GM11168 (cell line): ENCODE measurements around the gene PER2.

Source experiments
- in situ Hi-C: fragments of 300-500 bp; cut with MboI; formaldehyde crosslinking; loops from one replicate; pipeline ENCODE4 v1.12.0; 2022; ENCODE audit warnings: low sequenced_read_pairs; ENCODE audit not compliant: unreplicated experiment

The PER2 gene

DNA sequence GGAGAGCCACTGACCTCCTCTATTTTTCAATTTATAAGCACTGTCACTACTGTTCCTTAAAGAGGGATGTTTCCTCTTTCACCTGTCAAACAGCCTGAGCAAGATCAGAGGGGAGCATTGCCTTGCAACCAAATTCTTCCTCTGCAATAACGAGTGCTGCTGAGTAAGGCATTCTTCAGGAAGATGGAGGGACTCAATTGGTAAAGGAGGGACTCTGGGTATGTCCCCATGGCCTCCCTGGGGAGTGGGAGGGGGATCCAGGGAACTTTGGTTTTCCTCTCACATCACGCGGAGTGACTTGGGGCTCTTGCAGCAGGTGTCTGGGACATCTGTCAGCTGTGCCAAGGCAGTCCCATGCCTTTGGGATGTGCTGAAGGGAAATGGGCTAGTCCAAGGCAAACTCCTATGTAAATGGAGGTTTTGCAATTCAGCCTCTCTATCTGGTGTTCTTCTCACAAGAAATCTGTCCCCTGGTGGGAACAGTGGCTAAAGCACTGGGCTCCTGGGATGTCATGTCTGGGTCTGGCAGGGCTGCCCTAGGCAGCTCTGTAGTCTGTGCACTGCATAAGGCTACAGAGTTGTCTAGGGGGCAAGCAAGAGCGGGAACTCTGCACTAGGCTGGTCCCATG is 34.2 kb downstream of the PER2 start:
- in situ Hi-C loops: no loop called here

DNA sequence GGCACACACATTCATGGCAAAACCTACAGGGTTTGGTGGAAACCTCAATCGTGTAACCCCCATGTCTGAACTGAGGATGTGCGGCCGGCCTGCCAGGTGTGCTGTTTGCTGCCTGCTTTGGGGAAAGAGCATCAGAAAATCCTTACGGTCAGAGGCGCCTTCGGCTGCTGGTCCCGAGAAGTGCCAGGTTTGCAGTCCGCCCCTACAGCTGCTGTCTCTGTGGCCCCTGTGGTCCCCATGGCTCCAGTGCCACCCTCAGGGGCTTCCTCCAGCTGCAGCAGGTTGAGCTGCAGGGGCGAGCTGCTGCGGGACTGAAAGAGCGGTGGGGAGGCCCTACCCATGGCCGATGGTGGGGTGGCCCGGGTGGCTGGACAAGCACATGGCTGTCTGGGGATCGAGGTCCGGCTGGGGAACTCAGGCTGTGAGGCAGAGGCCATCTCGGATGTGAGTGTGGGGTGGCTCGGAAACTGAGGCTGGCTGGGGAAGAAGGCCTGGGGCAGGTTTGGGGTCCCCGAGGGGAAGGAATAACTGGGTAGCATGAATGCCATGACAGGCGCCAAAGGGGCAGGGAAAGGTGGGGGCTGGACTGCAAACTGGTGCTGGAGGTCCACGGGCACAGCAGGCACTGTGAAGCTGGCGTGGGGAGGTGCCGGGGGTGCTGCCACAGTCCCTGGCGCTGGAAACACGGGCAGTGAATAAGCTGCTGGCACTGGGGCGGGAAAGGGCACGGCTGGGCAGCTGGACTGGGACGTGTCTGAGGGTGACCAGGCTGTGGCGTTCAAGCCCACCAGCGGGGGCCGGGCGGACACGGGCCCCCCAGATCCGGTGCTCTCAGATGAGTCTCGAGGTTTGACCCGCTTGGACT is 35.4 kb downstream of the PER2 start:
- in situ Hi-C loops: no loop called here

DNA sequence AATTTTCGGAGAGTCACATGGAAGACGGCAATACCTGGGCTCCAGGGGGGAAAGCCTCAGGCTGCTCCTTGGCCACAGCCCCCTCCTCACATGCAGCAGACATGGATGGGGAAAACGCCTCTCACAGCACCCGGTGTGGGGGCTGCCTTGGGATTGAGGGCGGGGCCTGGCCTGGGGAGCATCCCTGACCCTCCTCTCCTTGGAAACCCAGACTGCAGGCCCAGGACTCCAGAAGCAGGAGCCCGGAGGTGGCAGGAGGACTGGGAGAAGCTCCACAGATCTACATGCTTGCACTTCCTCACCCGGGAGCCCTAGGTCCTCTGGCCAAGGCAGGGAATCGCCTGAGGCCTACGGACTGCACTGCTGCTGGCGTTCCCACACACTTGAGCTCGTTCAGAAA is 36.4 kb downstream of the PER2 start:
- in situ Hi-C loops: no loop called here

DNA sequence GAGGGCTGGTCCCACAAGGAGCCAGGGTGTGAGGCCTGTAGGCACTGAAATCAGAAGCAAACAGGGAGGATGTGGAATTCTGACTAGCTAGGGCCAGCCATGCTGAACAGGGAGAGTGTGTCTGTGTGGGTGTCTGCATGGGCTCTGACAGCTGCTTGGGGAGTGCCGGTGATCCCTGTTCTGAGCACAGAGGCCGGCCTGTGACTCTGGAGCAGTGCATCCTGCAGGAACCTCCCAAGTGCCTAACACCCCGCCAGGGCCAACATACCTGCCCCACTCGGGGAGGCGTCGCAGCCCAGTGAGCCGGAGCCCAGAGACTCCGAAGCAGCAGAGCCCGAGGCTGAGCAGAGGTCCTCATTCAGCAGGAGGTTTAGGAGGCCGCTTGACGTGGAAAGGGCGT is 37.1 kb downstream of the PER2 start:
- in situ Hi-C loops: no loop called here

DNA sequence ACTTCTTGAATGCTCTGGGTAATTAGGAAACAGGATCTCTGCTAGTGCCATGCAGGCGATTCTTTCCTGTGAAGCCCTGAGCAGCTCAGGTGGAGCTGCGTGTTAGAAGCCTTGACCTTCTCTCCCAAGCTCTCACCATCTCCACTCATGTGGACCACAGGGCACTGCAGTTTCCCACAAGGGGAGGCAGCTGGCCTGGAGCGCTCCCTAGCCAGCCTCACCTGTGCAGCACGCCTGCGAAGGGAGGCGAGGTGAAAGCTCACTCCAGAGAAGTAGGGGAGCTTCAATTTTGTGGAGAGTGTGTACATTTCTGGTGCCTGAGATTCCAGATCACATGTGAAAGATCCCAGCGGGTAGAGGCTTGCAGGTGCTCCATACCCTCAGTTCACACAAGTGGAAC is 37.5 kb downstream of the PER2 start:
- in situ Hi-C loops: no loop called here

DNA sequence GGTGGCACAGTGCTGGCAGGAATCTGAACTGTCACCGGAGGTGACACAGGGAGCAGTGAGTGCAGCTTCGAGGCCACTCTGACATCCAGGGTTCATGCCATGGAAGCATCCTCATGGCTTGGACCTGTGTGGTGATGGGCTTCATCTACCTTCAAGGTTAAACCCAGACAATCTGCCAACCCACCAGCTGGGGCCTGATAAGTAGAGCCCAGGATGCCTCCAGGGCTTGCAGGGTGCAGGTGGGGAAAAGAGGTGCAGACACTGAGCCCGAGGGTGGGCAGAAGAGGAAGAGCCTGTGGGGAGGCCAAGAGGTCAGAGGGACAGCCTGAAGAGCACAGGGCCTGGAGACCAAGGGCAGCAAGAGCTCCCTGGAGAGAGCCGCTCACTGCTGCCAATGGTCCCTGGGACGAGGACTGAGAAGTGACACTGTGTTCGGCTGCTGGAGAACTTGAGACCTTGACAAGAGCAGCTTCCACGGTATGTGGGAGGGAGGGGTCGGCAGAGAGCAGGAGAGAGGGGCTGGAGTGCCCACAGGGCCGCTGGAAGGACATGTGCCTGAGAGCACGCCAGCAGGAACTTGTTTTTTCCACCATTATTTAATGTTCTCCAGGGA is 40.5 kb downstream of the PER2 start:
- in situ Hi-C loops: no loop called here

DNA sequence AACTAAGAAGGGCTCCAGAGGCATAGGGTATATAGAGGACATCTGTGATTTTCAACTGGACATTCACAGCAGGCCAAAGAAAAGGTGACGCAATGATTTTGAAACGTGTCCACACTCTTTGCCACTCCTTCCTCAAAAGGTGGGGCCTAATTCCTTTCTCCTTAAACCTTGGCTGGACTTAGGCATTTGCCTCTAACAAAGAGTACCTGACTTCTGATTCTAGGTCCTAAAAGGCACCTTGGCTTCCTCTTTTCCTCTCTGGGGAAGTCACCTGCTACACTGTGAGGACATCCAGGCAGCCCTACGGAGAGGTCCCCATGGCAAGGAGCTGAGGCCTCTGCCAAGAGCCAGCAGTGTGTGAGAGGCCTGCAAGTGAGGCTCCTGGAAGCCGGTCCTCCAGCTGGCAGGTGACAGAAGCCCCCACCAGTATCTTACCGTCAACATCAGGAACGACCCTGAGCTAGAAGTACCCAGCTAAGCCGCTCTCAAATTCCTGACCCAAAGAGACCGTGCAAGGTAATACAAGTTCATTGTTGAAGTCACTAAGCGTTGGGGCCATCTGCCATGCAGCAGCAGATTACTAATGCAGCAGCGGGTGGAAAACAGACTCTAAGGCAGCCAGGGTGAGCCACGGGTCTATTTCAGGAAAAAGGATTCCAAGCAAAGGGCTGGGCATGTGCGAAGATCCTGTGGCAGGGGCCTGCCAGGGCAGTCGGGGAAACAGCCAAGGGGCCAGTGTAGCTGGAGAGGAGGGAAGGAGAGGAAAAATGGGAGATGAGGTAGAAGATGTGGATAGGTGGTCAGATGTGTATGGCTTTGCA is 41.2 kb downstream of the PER2 start:
- in situ Hi-C loops: no loop called here

DNA sequence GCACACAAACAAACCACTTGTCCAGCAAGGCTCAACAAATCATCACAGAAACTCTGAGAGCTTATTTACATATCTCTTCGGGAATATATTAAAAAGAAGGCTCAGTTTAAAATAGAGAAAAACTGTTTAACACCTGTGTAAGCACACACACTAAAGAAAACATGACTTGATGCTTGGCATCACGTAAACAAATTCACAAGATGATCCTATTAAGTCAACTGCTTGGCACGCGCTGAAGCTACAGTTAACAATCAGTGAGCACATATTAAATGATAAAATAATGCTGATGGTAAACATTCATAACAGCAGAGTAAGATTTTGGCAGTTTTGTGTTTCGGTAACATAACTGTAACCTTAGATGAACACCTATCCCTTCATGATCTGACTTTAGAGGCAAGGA is 44.3 kb downstream of the PER2 start:
- in situ Hi-C loops: no loop called here

DNA sequence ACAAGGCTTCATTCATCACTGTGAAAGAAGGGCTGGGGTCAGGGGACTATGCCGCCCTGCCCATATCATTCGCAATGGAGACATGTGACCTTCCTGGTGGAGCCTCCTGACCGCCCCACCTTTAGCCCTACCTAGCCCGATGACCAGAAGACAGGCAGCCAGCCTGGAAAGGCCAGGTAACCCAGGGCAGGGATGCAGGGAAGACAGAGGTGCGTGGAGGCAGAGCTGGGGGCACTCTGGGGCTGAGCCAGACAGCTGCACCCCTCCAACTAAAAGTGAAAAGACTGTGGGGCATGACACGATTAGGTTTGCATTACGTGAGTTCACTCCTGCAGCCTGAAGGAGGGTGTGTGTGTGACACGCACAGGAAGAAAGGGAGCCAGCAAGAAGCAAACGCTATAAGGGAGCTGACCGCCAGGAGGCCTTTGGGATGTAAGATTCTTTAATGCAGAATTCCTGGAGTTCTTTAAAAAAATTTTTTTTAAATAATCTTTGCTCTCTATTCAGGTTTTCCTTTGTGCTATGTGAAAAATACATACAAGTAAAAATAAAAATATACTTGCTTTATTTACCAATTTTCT is 44.8 kb downstream of the PER2 start:
- in situ Hi-C loops: no loop called here

DNA sequence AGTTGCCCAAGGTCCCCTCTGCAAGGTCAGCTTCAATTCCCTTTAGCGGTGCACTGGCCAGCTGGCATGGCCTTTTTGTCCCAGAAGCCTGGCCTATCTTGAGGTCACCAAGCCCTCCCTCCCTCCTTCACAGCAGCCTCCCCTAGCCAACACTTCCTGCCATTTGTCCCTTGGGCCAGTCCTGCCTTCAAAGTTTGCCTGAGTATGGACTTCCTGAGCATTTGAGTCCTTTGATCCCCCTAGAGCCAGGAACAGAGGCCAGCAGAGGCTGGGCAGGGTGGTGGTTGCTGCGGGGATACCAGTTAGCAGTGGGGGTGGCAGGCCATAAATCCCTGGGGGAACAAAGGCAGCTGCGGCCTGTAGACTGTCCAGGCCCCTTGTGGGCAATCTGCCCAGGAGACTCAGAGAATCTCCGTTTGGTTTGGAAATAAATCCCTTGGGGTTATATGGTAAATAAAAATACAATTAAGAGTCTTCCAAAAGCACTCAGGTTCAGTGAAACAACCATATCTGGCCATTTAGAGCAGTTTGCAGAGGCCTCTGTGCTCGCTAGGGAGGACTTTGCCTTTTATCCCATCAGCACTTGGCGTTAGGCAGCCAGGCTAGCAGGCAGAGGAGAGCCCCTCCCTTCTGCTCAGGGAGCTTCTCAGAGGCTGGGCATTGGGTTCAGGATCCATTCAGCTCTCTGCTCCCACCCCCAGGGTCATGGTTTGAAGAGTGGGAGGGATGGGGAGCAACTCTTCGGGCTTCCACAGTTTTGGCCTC is 45.5 kb downstream of the PER2 start:
- in situ Hi-C loops: no loop called here

DNA sequence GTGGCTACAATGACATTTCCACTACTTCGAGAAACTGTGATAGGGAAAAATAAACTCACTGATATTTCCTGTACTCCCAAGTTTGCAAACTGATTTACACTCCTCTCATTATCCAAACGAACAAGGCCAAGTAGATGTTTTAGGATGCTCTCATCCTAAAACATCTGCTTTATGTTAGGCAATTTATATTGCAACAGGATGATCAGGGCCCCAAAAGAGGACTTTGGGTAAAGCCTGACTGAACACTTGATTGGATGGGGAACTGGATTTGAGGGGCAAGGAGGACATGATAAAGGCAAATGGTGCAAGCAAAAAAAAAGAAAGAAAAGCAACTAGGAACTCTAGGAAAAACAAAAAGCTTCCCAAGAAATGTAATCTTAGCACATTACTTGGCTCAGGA is 46.4 kb downstream of the PER2 start:
- in situ Hi-C loops: no loop called here

DNA sequence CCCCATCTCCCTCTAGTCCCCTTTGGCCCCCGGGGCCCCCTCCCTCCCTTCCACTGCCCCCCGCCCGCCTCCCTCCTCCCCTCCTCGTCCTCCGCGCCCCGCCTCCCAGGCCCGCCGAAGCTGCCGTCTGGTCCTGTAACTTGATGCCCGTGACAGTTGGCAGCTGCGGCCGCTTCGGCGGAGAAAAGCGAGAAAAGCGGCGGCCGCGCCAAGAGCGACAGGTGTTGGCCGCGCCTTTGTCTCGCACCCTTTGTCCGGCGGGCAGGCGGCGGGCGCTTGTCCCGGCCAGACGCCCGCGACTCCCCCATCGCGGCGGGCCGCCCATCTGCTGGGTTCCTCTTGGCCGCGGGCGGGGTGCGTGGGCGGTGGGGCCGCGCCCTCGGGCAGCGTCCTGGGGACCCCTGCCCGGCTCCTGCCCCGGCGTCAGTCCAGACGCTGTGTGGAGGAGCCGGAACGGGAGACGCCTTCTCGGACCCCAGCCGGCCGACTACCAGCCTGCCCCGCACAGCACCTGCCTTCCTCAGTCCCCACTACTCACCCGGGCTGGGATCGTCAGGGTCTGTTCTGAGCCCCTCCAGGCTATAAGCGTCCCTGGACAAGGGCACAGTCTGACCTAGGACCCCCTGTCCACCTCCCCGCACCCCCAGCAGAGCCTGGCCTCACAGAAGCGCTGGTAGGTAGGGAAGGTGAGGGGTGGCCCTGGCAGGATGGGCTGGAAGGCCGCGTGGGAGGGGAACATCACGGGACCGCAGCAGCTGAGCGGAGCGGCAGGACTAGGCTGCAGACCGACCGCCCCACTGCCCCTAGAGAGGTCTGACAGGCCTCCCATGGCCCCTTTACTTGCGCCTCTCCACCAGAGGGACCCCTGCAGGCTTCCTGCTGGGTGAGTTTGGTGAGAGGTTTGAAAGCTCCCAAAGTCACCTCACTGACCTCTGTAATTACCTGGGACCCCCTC is 47.4 kb downstream of the PER2 start:
- in situ Hi-C loops: no loop called here

DNA sequence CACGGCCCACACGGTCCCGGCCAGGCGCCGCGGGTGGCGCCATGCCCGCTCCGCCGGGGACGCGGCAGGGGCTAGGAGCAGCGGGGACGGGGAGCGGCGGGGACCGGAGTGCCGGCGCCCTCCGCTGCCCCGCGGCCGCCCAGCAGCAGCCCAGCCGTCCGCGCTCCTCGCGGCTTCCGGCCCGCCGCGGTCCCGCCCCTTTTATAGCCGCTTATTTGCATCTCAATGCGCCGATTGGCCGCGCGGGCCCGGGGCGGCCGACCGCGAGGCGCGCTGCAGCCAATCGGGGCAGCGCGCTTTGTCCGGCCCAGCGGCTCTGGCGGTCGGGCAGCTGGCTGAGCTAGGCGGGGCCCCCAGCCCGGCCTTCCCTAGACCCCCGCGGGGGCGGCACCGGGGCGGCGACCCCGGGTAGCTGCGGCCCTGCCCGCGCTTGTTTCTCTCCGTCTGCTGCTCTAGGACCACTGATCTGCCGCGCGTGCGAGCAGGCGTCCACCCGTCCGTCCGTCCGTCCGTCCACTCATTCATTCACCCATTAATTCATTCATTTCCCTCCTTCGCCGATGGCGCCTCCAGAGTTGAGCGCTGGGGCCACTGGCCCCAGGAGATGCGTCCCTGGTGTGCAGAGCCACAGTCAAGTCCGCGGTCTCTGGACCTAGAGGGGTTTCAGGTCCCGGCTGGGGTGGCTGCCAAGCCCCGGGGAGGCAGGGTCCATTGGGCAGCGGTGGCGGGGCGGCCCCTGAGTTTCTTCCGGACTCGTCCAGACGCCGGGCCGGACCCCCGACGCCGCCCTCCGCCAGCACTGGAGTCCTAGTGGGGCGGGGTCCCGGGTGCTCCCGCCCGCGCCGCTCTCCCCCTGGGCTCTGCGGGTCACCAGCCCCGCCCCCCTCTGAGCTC is 48.3 kb downstream of the PER2 start, which contains the start of gene HES6:
TSS of gene HES6 (minus strand) at position 176 of the 894 bp plus-strand sequence. CDS start at position 43, 133 bp downstream.
- in situ Hi-C loops: no loop called here

DNA sequence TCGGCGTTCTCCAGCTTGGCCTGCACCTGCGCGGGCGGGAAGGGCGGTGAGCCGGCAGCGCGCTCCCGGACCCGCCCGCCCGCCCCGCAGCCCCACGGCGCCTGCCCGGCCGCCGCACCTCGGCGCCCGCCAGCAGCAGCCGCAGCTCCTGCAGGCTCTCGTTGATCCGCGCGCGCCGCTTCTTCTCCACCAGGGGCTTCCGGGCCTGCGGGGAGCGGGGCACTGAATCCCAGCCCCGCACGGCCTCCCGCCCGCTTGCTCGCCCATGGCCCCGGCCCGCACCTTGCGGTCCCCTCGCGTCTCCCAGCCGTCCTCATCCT is 48.9 kb downstream of the PER2 start:
- in situ Hi-C loops: no loop called here

DNA sequence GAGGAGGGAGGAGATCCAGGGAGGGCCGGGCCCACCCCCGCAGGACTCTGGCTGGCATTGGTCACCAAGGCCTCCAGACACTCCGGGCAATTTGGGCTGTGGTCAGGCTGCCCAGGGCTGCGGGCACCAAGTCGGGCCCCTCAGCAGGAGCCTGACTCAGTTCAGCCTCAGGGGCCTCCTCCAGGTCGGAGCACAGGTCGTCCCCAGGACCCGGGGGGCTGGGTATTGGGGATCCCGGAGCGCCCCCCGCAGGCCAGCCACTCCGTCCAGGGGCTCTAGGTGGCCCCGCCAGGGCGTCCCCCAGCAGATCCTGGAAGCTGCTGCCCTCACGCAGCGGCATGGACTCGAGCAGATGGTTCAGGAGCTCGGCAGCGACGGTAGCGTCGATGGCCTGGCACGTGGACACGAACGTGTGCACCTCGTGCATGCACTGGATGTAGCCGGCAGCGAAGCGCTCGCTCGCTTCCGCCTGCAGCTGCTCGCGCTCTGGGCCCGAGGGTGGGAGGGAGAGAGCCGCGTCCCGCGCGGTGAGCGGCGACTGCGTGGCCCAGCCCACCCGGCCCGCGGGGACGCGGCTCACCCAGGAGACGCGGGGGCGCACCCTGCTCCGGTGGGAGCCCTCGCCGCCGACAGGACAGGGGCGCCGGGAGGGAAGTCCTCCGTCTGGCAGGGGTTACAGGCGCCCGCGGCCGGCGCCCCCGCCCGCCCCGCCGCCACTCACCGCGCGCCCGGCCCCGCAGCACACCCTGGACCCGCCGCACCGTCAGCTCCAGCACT is 49.5 kb downstream of the PER2 start:
- in situ Hi-C loops: no loop called here

DNA sequence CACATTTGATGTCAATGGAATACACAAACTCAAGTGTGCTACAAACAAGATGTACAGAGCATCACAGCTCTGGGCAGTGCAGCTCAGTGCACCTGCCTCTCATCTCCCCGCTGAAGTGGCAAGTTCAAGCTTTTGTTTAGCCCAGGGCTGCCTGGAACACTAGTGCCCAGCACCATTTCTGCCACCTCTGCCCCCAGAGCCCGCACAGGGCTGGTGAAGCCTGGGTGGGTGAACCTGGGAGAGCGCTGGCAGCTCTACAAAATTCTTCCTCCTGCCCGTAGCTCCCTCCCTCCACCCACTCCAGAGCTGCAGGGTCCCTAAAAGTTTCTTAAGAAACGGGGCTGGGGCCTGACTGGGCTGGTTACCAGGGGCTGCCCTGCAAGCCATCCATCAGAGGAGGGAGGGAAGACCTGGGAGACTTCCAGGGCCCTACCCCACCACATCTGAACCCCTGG is 50.1 kb downstream of the PER2 start:
- in situ Hi-C loops: no loop called here
